Renal cortical epithelial cell (primary cell): ENCODE results near the gene CCDC9B. TPM values are rescaled to one million over a fixed set of nuclear protein-coding genes. Genes with fewer than 3 reads are reported as not detected.

Experiments
- DNase-seq: peaks from one replicate; pipeline ENCODE4 v3.0.0-alpha.2; 2011; ENCODE audit warnings: low read depth
- total RNA-seq: library from RNA; depleted of rRNA; stranded (reverse); fragments of >200 nt; gene quantifications from 2 replicates; pipeline ENCODE4 v1.2.3, GENCODE V29; 2014

Gene CCDC9B
- 59.2 and 165 TPM in 2 replicates for total RNA-seq

DNA sequence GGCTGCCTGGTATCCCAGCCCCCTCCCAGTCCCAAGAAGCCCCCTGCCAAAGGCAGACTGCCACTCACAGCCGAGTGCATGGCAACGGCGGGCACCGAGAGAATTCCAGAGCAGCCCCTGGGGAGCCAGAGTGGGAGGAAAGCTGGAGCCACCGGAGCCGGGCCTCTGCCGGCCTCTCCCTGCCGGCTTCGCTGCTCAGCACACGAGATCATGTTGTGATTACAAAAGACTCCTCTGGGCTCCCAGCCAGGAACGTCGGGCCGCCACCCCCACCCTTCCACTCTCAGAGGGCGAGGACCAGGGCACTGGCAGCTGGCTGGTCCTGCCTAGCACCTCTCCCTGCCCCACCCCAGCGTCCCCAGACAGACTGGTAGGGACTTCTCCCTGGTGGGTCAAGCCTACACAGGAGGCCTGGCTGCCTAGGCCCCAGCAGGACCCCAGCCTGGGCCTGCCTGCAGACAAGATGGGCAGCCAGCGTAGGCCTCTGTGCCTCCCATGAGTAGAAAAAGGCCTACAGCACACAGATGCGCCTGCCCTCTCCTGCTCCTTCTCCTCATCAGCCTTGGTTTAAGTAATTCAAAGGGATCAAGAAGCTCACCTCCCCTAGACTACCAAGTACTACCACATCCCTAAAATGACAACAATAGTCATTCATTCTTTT, at the start of gene CCDC9B:
Gene CCDC9B (minus strand): TSS at position 200 of the 661 bp plus-strand sequence. CDS start 120 bp downstream, at position 80.
- DNase-seq, result peak; percentile 76

DNA sequence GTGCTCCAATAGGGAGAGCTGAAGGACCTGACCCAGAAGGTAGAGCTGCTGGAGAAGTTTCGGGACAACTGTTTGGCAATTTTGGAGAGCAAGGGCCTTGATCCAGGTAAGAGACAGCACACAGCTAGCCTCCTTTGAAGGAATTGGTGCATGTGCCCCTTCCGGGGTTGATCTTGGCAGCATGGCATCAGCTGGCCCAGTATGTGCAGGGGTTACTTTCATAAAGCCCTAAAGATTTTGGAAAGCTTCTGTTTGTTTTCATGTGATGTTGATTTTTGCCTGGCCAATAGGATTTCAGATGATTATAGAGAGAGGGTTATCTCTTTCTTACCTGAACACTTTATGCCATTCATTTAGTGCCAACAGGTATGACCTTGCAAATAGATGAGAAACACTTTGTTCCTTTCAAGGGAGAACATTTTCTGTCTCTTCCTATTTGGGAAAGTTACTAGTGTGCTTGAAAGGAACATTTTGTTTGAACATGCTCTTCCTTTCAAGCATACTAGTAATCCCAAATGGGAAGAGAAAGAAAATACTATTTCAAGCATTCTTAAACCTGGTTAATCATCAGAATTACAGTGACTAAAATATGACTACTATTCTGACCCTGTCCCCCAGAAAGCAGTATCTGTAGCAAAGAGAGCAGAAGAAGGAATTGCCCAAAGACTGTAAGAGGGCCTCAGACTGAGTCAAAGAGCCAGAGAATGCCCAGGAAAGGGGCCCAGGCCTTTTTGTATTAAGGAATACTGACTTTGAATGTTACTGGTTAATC, 49.3 kb upstream of the CCDC9B start:
- DNase-seq, result no peak

DNA sequence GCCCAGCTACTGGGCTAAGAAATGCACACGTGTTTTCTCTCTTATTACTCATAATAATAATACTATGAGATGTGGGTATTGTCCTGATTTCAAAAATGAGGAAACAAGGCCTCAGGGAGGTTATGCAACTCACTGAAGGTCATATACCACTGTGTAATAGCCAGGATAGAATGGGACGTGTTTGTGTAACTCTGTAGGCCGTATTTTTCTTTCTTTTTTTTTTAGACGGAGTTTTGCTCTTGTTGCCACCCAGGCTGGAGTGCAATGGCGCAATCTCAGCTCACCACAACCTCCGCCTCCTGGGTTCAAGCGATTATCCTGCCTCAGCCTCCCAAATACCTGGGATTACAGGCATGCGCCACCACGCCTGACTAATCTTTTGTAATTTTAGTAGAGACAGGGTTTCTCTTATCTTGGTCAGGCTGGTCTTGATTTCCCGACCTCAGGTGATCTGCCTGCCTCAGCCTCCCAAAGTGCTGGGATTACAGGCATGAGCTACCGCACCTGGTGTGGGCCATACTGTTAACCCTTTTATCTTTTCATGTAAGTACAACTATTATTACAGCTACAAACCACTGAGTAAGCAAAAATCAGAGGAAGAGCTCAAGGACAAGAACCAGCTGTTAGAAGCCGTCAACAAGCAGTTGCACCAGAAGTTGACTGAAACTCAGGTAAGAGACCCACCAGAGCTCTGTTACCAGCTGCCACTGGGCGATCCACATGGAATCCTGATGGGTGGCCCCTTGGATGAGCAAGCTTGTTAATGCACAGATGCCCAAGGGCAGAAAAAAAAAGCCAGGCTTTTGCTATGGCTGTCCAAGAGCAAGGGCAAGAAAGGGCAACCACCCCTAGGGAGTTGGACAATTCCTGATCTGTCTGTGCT, 48.4 kb upstream of the CCDC9B start:
- DNase-seq, result no peak

DNA sequence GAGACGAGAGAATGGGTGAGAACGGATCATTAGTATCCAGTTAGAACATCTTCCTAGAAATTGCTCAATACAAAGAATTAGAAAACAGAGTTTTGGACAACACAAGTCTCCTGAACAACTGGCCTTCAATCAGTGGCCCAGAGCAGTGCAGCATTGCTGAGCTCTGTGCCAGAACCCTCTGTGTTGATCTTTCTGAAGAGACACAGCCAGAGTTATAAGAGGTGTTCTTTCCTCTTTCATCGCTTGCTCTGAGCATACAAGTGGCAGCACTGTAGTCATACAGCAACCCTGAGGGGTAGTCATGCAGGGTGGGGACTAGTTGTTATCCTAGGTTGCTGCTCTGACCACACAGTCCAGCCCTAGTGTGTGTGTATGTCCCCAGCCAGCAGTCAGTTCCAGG, 45.7 kb upstream of the CCDC9B start:
- no peak for DNase-seq

GRCh38 chr15:40382580-40383456, 42.1 kb upstream of the CCDC9B start, which contains the start of gene KNSTRN:
Gene KNSTRN (plus strand): TSS chr15:40382721. CDS start chr15:40382836, 115 bp downstream.
- peak; percentile 88 for DNase-seq

DNA sequence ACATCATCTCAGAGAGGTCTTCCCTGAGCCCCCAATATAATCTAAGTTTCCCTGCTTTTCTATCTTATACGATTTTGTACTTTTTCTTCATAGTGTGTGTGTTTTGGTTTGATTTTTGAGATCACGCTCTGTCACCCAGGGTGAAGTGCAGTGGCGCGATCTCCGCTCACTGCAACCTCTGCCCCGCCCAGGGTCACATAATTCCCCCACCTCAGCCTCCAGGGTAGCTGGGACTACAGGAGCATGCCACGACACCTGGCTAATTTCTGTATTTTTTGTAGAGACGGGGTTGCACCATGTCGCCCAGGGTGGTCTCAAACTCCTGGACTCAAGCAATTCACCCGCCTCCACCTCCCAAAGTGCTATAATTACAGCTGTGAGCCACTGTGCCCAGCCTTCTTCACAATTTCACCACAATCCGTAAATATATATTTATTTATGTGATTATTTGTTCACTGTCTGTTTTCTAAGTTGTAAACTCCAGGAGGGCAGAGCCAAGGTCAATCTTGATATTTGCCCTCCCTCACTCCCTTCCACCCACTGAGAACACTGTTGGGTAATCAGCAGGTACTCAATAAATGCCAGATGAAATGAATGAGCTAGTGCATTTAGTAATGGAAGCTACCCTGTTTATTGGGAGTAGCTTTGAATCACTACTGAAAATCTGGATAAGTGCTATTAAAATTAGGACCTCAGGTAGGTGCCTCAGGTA, 41.2 kb upstream of the CCDC9B start:
- DNase-seq, result no peak

DNA sequence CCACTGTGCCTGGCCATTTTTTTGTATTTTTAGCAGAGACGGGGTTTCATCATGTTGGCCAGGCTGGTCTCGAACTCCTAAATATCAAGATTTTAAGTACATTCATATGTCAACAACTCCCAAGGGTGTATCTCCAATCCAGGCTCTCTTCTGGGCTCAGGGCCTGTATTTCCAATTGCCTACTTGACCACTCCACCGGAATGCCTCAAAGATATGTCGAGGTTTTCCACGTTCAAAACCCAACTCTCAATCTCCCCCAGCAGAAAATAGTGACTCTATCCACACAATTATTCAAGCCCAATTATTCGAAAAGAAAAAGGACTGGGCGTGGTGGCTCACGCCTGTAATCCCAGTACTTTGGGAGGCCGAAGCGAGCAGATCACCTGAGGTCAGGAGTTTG, 39.9 kb upstream of the CCDC9B start:
- DNase-seq, result no peak

GRCh38 chr15:40379853-40380252, 39.1 kb upstream of the CCDC9B start:
- peak; percentile 92 for DNase-seq

DNA sequence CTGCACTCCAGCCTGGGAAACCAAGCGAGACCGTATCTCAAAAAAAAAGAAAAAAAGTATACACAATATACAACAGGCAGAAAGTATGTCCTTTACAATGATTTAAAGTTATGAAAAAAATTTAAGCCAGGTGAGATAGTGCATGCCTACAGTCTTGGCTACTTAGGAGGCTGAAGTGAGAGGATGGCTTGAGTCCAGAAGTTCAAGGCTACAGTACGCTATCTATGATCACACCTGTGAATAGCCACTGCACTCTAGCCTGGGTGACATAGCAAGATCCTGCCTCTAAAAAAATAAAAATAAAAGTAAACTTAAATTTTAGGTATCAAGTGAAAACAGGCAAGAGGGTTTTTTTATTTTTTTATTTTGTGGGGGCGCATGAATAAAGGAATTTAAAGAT, 38.6 kb upstream of the CCDC9B start:
- DNase-seq, result no peak

DNA sequence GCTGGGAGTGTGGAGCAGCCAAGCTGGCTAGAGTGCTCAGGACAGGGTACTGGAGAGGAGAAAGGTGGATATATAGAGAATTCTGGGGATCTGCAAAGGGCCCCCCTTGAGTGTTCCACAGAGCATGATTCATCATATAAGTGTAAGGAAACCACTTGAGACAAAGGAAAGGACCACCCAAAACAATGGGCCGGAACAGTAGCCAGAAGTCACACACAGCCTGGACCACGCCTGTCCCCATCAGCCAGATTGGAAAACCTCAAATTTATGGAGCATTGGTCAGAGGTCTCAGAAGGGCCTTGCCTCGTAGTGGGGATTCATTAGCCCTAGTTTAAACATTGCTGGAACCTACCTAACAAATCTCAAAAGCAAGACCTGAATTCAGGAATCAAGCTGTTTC, 36.9 kb upstream of the CCDC9B start:
- DNase-seq, result no peak

- no peak for DNase-seq
Observed at GRCh38 chr15:40372981-40373380, 32.2 kb upstream of the CCDC9B start.

DNA sequence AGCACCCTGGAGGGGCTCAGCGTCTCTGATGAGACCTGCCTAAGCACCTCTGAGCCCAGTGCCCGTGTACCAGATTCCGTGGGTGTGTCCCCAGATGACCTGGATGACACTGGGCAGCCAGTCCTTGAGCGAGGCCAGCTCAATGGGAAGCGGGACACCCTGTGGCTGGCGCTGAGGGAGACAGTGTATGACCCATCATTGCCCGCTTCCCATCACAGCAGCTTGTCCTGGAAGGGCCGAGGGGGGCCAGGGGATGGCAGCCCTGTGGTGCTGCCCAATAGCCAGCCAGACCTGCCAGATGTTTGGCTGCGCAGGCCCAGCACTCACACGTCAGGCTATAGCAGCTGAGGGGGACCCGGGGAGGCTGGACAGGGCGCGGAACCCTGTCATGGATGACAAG, 29.2 kb upstream of the CCDC9B start:
- no peak for DNase-seq

- no peak for DNase-seq
Observed at GRCh38 chr15:40369474-40369869, 28.7 kb upstream of the CCDC9B start.

DNA sequence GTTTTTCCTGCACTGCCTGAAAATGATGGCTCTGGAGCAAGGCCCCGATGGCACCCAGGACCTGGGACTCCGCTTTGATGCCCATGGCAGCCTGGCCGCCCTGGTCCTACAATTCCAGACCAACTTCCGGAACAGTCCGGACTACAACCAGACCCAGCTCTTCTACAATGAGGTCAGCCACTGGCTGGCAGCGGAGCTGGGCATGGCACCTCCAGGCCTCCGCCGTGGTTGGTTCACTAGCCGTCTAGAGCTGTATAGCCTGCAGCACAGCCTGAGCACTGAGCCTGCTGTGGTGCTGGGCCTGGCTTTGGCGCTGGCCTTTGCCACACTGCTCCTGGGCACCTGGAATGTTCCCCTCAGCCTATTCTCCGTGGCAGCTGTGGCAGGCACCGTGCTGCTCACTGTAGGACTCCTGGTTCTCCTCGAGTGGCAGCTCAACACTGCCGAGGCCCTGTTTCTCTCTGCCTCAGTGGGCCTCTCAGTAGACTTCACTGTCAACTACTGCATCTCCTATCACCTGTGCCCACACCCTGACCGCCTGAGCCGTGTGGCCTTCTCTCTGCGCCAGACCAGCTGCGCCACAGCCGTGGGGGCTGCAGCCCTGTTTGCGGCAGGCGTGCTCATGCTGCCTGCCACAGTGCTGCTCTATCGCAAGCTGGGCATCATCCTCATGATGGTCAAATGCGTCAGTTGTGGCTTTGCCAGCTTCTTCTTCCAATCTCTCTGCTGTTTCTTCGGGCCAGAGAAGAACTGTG, 28.2 kb upstream of the CCDC9B start:
- no peak for DNase-seq

GRCh38 chr15:40367686-40368611, 27.2 kb upstream of the CCDC9B start:
- peak; percentile 72 for DNase-seq

DNA sequence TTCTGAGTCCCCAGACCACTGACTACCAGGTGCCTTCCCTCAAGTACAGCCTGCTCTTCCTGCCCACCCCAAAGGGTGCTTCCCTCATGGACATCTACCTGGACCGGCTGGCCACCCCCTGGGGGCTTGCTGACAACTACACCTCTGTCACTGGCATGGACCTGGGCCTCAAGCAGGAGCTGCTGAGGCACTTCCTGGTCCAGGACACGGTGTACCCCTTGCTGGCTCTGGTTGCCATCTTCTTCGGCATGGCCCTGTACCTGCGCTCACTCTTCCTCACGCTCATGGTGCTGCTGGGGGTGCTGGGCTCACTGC, 26.6 kb upstream of the CCDC9B start:
- no peak for DNase-seq

GRCh38 chr15:40366457-40367370, 26.0 kb upstream of the CCDC9B start:
- no peak for DNase-seq
